CD4-positive, alpha-beta T cell treated with Interleukin-15 for 4 hours (primary cell): Measurements from ENCODE around the gene ZNF653.

Source experiments
- DNase-seq: peaks from one replicate; pipeline ENCODE4 v3.0.0-alpha.2; 2020; ENCODE audit warnings: low spot score

ZNF653 gene

DNA sequence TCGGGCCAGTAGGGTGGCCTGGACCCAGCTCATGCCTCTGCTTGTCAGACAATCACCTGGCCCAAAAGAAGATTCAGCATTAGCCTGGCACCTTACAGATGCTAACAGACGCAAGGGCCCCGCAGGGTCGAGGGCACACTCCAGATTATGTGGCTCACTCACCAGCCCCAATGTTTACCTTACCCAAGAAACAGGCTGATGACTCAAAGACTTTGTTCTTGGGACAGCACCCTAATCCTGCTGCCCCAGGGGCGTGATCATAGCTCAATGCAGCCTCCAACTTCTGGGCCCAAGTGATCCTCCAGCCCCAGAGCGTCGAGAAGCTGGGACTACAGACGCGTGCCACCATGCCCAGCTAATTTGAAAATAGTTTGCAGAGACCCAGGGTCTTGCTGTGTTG, 13.5 kb upstream of the ZNF653 start:
- DNase-seq = no peak

DNA sequence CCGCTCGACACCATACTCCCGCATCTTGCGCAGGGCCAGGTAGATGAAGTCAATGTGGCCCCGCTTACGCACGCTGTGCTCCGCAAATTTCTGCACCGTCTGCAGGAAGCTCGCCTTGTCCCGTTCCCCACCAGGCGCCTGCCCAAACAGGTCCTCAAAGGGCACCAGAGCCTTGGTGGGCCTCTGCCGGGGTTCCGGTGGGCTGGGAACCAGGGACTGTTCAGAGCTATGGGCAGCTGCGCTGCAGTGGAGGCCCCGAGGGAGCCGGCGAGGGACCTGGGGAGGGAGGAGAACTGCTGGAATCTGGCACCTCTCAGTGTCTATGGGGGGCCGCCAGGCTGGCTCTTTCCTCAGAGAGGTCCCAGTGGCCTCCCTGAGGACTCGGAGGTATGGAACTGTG, 8.3 kb upstream of the ZNF653 start:
- DNase-seq = no peak

DNA sequence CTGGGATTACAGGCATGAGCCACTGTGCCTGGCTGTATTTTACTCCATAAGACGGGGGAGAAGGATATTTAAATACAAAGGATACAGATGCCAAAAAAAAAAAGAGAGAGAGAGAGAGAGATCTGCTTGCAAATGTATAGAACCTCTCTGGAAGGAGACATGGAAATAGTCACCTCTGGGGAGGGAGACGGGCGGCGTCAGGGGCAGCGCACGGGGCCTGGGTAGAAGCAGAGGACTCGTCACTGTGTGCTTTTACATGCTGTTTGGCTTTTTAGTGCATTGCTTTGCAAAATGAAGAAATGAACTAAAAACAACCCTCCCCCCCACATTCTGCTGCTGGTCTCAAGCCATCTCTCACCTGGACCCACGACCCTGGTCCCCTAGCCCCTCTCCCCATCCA, 4.8 kb upstream of the ZNF653 start:
- DNase-seq = no peak

DNA sequence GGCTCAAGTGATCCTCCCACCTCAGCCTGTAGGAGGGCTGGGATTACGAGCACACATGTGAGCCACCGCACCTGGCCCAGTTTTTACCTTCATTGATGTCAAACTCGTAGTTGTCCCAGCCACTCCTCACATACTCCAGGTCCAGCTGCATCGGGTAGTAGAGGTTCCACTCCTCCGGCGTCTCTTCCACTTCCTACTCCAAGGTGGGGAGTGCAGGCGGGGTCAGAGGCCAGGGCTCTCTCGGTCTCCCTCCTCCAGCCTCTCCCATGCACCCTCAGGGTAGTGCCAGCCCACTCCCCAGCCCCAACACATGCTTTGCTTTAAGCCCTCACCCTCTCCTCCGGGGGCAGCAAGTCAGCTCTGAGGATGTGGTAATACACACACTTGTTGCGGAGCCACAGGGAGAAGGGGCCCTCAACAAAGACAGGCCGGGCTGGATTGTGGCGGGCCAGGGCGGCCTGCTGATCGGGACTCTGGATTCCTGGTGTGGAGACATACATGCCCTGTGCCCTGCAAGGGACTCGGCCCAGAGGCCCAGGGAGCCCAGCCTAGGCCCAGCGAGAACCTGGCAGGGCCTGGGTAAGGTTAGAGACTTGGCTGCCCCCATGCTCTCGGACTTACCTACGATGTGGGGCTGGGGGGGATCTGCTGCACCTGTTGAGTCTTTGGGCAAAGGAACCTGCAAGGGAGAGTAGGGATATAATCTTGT, 1.9 kb upstream of the ZNF653 start:
- no peak for DNase-seq

DNA sequence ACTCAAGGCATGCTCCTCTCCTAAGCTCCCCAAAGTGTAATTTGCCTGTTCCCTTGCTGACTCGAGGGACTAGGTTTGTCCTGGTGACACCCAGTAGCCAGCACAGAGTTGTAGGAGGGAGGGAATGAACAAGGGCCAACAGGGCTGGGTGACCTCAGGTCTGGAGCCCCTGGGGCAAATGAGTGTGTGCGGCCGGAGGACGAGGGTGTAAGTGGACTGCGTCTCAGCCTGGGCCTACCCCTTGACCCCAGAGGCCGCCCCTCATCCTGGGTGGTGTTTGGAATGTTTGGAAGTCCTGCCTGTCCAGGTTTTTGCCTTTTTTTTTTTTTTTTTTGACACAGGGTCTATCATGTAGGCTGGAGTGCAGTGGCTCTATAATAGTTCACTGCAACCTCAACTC, 1.3 kb upstream of the ZNF653 start:
- DNase-seq = no peak

DNA sequence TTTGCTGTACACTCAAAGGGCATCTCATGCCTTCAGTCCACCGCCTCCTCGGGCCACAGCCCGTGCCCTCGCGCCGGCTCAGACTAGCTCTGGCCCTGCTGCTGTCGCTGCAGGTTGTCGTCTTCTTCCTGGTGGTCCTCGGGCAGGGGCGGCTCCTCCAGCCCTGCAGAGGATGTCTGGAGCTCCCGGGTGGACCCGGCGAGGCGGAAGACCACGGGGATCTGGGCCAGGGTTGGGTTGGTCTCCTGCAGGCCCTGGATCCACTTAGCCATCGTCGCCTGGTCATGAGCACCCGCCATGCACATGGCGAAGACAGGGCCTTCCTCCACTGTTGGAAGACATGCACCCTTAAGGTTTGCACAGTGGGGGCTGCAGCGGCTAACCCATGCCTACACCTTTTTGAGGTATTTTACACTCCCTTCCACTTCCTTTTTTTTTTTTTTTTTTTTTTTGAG, 489 bp upstream of the ZNF653 start:
- DNase-seq = no peak

DNA sequence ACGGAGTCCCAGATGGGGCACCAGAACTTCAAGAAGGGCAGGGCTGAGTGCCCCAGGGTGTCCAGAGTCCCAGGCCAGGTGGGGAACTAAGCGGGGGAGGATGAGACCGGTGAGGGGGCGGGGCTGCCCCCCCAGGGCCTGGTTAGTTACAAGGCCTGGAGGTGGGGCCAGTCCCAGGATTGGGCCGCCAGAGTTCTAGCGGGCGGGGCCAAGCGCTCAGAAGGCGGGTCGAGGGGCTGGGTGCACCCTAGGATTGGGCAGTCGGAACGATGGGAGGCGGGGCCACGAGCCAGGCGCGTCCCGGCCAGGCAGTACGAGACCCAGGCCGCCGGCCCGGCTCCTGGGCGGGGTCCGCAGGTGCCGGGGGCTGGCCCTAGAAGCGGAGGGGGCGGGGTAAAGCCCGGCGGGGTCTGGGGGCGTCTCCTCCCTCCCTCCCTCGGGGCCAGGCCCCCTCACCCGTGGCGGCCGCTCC, 571 bp downstream of the ZNF653 start:
- DNase-seq = peak; percentile 95

DNA sequence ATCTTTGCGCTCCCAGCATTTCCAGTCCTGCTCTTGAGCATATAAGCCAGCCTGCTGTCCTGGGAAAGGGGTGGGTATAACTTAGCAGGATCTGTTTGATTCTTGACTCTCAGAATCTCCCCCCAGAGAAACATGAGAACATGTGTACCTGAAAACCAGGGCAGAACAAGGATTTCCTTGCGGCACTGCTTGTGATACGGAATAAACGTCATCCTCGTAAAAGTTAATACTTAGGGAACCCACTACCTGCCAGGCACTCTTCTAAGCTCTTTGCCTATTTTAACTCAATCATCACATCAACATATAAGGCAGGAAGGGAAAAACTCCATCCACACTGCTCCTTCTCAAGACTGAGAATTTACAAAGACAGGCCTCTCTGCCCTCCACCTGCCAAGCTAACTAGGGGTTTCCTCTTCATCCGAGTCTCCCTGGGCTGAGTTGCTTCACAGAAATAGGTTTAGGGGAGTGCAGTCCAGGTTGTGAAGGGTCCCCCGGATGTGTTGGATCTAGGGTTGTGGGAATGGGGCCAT, 1.1 kb downstream of the ZNF653 start:
- DNase-seq = no peak

DNA sequence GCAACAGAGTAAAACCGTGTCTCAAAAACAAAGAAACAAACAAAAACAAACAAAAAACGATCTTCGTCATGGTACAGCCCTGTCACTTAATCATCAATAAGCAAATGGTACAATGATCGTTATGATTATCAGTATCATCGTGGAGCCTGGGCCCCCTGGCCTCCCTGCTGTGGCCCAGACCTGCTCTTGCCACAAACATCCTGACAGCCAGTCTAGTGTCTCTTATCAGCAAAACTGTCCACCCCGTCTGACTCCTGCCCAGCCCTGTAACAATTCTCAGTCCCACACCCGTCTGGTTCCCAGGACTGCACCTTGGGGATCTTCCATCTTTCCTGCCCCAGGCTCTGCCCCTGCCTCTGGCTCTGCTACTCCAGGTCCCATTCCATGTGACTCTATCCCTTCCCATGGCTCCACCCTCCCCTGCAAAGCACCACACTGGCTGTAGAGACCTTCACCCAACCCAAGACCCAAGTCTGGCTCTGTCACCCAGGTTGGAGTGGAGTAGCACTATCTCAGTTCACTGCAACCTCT, 5.7 kb downstream of the ZNF653 start:
- DNase-seq = no peak

DNA sequence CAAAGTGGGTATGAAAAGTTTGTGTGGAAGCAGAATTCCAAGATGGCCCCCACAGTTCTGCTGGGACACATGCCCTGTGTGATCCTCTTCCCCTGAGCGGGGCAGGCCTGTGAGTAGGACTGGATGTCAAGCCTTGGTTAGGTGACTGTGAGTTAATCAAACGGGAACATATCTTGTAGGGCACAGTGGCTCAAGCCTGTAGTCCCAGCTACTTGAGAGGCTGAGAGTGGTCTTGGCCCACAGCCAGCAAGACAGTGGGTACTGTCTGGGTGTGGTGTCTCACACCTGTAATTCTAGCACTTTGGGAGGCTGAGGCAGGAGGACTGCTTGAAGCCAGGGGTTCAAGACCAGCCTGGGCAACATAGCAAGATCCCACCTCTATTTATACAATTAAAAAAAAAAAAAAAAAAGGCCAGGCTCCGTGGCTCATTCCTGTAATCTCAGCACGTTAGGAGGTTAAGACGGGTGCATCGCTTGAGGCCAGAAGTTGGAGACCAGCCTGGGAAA, 6.4 kb downstream of the ZNF653 start:
- no peak for DNase-seq

DNA sequence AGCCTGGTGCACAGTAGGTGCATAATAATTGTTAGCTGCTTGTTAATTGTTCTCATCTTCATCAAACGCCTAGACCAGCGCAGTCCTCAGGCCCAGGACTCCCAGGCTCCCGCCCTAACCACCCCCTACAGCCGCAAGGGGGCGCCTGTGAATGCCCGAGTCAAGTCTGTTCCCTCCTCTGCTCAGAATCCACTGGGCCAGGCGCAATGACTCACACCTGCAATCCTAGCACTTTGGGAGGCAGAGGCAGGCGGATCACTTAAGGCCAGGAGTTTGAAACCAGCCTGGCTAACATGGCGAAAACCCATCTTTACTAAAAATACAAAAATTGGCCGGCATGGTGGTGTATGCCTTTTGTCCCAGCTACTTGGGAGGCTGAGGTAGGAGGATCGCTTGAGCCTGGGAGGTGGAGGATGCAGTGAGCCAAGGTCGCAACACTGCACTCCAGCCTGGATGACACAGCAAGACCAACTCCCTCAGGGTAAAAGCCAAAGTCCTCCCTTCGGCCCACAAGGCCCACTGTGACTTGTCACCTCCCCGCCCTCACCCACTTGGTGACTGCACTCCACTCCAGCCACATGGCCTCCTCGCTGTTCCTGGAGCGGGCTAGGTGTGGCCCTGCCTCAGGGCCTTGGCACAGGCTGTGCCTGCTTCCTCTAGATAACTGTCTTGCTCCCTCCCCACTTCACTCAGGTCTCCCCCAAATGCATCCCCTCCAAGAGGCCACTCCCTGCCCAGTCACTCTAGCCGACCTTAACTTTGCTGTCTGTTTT, 9.1 kb downstream of the ZNF653 start:
- DNase-seq = peak; percentile 57

DNA sequence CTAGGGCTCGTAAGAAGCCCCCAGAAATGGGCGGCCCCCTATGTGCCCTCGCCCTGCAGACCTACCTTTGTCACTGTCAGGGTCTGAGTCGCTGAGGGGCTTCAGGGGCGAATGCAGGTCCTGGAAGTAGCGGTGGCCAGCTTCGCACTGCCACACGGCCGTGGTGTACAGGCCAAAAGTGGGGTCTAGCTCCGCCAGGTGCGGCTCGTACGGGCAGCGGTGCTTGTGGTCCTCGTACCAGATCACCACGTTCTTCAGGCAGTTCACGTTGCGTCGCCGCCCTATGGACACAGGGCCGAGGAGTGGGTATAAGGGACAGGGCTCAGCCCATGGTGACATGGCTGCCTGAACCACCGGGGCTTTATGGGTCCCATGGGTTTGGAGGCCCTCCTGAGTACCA, 9.8 kb downstream of the ZNF653 start:
- DNase-seq = no peak

DNA sequence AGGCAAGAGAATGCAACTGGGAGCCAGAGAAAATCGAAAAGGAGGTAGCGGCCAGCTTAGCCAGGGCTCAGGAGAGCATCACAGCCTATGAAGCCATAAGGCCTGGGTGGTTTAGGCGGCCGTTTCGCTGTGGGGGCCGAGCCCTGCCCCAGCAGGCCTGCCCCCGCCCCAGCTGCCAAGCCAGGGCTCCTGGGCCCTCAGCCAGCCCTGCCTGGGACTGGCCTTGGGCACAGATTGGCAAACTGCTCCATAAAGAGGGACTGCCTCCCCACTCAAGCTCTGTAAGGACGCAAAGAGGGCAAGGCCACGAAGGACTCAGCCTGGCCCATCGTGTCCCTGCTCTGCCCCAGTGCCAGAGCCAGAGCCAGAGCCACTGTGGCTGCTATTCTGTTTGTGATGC, 10.2 kb downstream of the ZNF653 start:
- no peak for DNase-seq

DNA sequence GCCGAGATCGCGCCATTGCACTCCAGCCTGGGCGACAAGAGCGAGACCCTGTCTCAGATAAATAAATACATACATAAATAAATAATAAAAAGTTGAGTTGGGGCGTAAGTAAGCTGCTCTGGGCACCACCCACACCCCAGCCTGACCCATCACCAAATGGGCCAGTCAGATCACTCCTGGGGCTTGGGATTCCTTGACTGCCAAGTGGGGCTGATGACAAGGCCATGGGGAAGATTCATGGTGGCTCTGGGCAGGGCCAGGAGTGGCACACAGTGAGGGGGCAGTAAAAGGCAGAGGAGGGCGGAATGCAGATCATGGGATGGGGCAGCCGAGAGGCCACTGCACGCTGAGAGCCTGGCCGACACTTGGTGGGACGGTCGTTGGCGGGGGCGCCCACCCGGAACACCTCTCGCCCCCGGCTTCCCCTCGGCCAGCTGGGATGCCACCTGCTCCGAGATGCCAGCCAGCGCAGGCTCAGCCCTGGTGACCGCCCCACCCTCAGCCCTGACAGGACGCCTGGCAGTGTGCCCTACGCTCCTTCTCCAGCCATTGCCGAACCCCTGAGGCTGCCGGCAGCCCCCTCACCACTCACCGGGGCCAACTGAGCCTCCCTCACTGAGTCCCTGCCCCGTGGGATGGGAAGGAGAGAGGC, 10.9 kb downstream of the ZNF653 start:
- DNase-seq = no peak

DNA sequence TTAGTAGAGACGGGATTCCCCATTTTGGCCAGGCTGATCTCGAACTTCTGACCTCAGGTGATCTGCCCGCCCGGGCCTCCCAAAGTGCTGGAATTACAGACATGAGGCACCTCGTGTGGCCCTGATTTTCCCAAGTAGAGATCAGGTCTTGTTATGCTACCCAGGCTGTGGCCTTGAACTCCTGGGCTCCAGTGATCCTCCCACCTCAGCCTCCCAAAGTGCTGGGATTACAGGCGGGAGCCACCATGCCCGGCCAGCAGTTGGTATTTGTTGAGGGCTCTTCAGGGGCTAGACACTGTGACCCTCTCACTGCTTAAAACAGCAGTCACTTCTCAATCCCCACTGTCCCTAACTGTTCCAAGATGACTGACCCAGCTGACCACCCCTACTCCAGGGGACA, 16.3 kb downstream of the ZNF653 start:
- DNase-seq = no peak

DNA sequence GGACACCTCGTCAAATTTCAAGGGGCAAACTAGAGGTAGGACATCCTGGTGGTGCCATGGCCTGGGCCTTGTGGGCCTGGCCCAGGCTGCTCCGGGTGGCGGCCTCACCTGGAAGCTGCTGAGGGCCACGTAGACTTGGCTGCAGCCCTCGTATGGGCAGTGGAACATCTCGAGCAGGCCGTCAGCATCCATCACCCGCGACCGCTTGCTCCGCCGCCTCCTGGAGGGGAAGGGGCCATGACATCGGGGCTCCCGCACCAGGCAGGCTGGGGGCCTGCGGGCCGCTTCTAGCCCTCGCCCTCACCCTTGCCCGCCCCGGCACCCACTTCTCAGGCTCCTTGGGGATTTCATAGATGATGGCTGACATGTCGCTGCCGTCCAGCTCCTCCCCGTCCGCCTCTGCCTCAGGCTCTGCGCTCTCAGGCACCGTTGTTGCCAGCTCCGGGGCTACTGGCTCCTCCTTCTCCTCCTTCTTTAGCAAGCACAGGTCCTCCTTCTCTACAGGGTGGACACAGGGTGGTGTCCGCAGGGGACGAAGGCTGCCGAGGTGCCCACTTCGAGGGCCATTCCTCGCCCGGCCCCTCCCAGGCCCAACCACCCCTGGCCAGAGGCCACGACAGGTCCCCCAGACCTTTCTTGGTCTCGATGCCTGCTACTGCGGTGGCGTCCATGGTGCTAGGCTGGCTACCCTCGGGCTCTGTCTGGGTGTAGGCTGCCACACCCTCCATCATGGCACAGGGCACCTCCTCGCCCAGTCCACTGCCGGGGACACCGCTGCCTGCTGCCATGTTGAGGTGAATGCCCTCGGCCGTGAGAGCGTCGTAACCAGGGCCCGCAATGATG, 18.8 kb downstream of the ZNF653 start:
- DNase-seq = no peak

DNA sequence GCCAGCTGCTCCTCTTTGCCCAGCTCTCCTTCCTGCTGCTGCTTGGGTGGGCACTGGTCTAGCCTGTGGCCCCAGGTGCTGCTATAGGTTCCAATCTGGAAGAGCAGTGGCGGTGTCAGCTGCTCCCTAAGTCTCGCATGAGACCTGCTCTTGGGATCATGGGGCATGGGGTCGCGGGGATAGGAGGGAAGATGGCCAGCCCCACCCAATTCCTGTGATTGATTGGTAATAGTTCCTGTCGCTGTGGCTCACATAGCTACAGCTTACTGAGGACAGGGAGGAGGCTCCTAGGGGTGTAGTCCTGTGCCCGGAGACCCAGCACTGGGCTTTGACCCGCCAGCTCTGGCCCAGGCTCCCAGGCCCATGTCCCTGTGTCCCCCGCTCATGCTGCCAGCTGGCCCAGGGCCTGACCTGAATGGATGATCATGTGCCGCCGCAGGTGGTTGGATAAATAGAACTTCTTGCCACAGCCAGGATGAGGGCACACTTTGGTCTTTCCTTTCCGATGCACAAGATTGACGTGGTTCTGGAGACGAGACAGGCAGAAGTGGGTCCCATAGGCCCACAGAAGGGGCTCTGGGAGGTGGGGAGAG, 20.3 kb downstream of the ZNF653 start:
- no peak for DNase-seq

DNA sequence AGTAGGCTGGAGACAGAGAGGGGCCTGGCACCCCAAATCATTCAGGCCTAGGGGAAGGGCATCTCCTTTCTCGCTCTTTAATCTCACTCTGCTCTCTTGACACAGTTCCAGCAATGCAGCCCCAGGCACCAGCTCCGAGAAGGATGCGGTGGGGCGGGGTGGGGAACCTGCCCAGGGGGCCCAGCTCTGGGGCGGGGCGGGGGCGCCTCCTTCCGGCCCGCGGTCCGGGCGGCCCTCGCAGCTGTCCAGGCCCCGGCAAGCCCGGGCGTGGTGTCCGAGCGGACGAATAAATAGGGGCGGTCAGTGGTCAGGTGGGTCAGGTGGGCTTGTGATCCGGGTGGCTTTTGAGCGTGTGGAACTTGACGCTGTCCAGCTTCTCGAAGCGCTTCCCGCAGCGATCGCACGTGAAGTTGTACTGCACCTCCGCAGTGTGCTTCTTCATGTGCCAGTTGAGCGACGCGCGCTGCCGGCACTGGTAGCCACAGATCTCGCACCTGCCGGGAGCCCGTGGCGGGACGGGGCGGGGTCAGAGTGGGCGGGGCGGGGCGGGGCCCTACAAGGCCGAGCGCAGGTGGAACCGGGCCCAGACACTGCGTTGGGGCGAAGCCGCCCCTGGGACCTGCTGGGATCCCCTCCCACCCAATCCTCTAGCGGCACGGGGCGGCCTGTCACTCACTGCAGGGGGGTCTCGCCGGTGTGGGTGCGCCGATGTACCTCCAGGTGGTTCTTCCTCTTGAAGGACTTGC, 22.1 kb downstream of the ZNF653 start:
- DNase-seq = no peak

DNA sequence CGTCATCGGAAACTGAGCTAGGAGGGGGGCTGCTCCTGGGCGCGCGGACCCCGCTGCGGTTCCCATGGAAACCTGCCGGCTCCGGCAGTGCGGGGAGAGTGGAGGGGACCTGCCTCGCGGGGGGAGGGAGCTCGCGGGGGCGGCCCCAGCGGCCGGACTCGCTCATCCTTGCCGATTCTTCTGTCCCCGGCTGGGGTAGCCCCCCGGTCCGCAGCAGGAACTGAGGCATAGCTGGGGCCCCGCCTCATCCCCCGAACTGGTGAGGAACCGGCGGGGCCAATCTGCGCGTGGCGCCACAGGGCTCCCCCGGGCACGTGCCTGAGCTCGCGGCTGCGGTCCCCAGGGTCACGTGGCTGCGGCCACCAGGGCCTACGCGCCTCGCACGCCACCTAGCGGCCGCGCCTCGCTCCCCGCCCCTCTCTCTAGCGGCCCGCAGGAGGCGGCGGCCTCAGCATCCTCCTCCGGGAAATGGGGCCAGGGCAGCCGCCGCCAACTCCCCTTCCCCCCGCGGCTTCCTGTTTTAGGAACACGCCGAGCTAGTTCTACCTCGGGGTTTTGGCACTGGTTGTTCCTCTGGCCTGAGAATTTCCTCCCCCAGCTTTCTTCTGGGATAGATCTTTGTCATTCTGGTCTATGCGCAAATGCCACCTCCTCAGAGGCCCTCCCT, 23.1 kb downstream of the ZNF653 start:
- DNase-seq = peak; percentile 82
